K562 (cell line): Measurements from ENCODE around the gene MKRN2OS. TPM values are rescaled to one million over a fixed set of nuclear protein-coding genes. Genes with fewer than 3 reads are reported as not detected.

Experiments
- E2F5 ChIP-seq: sonication (generic); formaldehyde crosslinking; IDR thresholded peaks from 2 replicates; pipeline ENCODE4 v1.8.0; 2022; ENCODE audit warnings: mild to moderate bottlenecking, missing genetic modification reagents
- GTF2F1 ChIP-seq: IDR thresholded peaks from 2 replicates; pipeline ENCODE4 v1.6.1; 2011; ENCODE audit warnings: low read depth, low read length, improper control_type of control experiment
- IRF1 ChIP-seq: sonication (generic); formaldehyde crosslinking; IDR thresholded peaks from 2 replicates; pipeline ENCODE4 v1.8.0; 2022; ENCODE audit warnings: missing genetic modification reagents, mild to moderate bottlenecking, borderline replicate concordance
- MAFG ChIP-seq: fragments of 450-650 bp; conservative IDR thresholded peaks from 2 replicates; pipeline ENCODE4 v1.6.1; 2016; ENCODE audit warnings: missing genetic modification characterization, missing compliant biosample characterization
- NFRKB ChIP-seq: fragments of 450-650 bp; IDR thresholded peaks from 2 replicates; pipeline ENCODE4 v1.6.1; 2016; ENCODE audit warnings: low read depth
- PATZ1 ChIP-seq: fragments of 250-450 bp; sonication (Bioruptor Pico); IDR thresholded peaks from 2 replicates; pipeline ENCODE4 v1.5.0; 2020; ENCODE audit warnings: mild to moderate bottlenecking, borderline replicate concordance
- PTRF ChIP-seq: fragments of 450-650 bp; IDR thresholded peaks from 2 replicates; pipeline ENCODE4 v1.6.1; 2016; ENCODE audit warnings: mild to moderate bottlenecking, missing genetic modification characterization, missing compliant biosample characterization
- RBM14 ChIP-seq: fragments of 200-400 bp; formaldehyde crosslinking; IDR thresholded peaks from 2 replicates; pipeline ENCODE4 v1.6.1; 2018; ENCODE audit warnings: low read depth, mild to moderate bottlenecking, low read length, moderate library complexity, borderline replicate concordance; ENCODE audit not compliant: insufficient read depth
- RBM15 ChIP-seq: fragments of 200-400 bp; formaldehyde crosslinking; IDR thresholded peaks from 2 replicates; pipeline ENCODE4 v1.6.1; 2018; ENCODE audit warnings: mild to moderate bottlenecking, low read length, moderate library complexity; ENCODE audit not compliant: insufficient read depth
- TBP ChIP-seq: optimal IDR thresholded peaks from 2 replicates; pipeline ENCODE3; 2011; ENCODE audit warnings: low read depth, low read length, improper control_type of control experiment
- TCF7 ChIP-seq: sonication (generic); IDR thresholded peaks from 2 replicates; pipeline ENCODE4 v1.6.1; 2016; ENCODE audit warnings: antibody characterized with exemption, borderline replicate concordance
- TFE3 ChIP-seq: fragments of 450-650 bp; formaldehyde crosslinking; IDR thresholded peaks from 2 replicates; pipeline ENCODE4 v1.4.0; 2020; ENCODE audit warnings: mild to moderate bottlenecking, mixed read lengths
- ZKSCAN1 ChIP-seq: fragments of 150-350 bp; IDR thresholded peaks from 2 replicates; pipeline ENCODE4 v1.6.1; 2016; ENCODE audit warnings: low read depth, low read length
- ZNF134 ChIP-seq: fragments of 250-450 bp; sonication (Bioruptor Pico); conservative IDR thresholded peaks from 2 replicates; pipeline ENCODE4 v1.4.0; 2020
- ZNF140 ChIP-seq: fragments of 250-450 bp; sonication (Bioruptor Pico); IDR thresholded peaks from 2 replicates; pipeline ENCODE4 v1.8.0; 2021; ENCODE audit warnings: moderate library complexity, mild to moderate bottlenecking, inconsistent platforms
- polyA plus RNA-seq, 8 experiments: library from polyadenylated mRNA; depleted of rRNA in 4 of 8; stranded (reverse) in 5 of 8; unstranded in 3 of 8; fragments of >200 nt; fragmentation: Nextera tagmentation in 2 of 8; fragmentation: Illumina TruSeq in 1 of 8; extraction: Ambion mirVana in 2 of 8; extraction: Trizol in 1 of 8; gene quantifications; 2 replicates each; pipeline versions ENCODE4 v1.2.1 to v1.2.3, GENCODE V29; 2011 to 2014; ENCODE audit warnings: inconsistent platforms in 1 of 8, missing spikeins in 1 of 8
- total RNA-seq, 7 experiments: library from RNA; depleted of rRNA in 6 of 7; stranded (reverse); fragments of >200 nt in 6 of 7; fragmentation: Illumina TruSeq in 2 of 7; extraction: Trizol in 2 of 7; gene quantifications; 2 replicates each; pipeline versions ENCODE4 v1.2.1 to v1.2.3, GENCODE V29; 2011 to 2021; ENCODE audit warnings: low replicate concordance in 1 of 7

Gene MKRN2OS
- total and polyA plus RNA-seq, 9 of the 15 experiments (the other 6 are each of a cell fraction or from before 2014, with no cell fraction given) = 0.11 to 0.27 (median 0.17) TPM; not detected in 6

GRCh38 chr3:12556690-12557472, 11.6 kb upstream of the MKRN2OS start, which contains the start of gene MKRN2 (continued):
- TF ChIP-seq PATZ1 (CRISPR knock-in tag) (no peak), NFRKB (no peak; the same call in none of the 2 replicates), ZNF140 (CRISPR knock-in tag) (no peak), RBM15 (no peak), TFE3 (CRISPR knock-in tag) (no peak), RBM14 (0 out of 2 replicates have a peak, but pooled peaks have one; percentile 74), MAFG (tag) (no peak), TCF7 (peak; percentile 70), IRF1 (0 out of 2 replicates have a peak, but pooled peaks have one; percentile 83), PTRF (tag) (no peak), E2F5 (no peak; the same call in none of the 2 replicates), ZNF134 (CRISPR knock-in tag) (no peak), GTF2F1 (peak; percentile 85; the same call in 1 of the 2 replicates), ZKSCAN1 (no peak), TBP (peak; percentile 93)
